Measurements from ENCODE around the gene TRMT2A. TPM values are rescaled to one million over a fixed set of nuclear protein-coding genes. Genes with fewer than 3 reads are reported as not detected.

TRMT2A gene
- total RNA-seq, 2 donors from 2014 or later: 76.8 to 98.6 TPM

DNA sequence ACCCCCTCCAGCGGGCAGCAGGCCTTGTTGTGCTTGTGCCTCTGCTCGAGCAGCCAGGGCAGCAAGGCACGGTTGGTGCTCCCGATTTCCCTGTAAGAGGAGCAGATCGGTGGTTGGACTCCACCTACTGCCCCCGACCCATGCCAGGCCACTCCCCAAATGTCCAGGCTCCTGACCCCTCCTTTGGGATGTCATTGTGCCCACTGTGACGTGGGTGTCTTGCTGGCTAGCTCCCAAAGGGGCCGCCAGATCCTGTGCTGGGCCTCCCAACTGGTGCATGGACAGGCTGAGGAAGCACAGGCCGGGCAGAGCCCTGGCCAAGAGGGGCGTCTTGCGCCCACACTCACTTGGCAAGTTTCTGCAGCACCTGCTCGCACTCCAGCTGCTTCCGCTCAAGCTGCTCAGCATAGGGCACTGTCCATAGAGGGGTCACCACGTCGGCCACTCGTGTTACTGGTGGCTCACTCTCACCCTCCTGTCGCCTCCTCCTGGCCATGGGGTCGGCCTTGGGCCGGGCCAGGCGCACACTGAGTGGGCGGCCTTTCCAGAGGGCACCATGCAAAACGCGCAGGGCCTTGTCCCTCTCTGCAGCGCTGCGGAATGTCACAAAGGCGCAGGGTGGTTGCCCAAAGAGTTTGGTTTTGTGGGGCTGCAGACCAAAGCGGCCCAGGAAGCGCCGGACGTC lies 1.2 kb downstream of the TRMT2A start, which contains the start of gene RANBP1:
TSS of gene RANBP1 (plus strand) at position 414 of the 685 bp plus-strand sequence. CDS start at position 495, 81 bp downstream.
- peaks cover 0 to 8% of the 10 kb centered on the region in 2 donors for H3K36me3 ChIP-seq (replicated peaks in 1 of 2; ENCODE audit: insufficient read depth in 1 of 2, low read depth in 2 of 2)
- H3K27ac ChIP-seq: peak within 1 kb of the TSS; percentile 66 to 93 (median 88)
- H3K9me3 ChIP-seq: no peaks in the 10 kb centered on the region
- no peak for TF ChIP-seq POLR2A (IDR thresholded peaks at IDR 0.05)
- TF ChIP-seq, protein P1, sequence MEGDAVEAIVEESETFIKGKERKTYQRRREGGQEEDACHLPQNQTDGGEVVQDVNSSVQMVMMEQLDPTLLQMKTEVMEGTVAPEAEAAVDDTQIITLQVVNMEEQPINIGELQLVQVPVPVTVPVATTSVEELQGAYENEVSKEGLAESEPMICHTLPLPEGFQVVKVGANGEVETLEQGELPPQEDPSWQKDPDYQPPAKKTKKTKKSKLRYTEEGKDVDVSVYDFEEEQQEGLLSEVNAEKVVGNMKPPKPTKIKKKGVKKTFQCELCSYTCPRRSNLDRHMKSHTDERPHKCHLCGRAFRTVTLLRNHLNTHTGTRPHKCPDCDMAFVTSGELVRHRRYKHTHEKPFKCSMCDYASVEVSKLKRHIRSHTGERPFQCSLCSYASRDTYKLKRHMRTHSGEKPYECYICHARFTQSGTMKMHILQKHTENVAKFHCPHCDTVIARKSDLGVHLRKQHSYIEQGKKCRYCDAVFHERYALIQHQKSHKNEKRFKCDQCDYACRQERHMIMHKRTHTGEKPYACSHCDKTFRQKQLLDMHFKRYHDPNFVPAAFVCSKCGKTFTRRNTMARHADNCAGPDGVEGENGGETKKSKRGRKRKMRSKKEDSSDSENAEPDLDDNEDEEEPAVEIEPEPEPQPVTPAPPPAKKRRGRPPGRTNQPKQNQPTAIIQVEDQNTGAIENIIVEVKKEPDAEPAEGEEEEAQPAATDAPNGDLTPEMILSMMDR (IDR thresholded peaks at IDR 0.05): no peak
- no peak for DNase-seq
- peak within 1 kb of the TSS; percentile 47 to 92 for H3K4me3 ChIP-seq
- peaks cover 65% of the 10 kb centered on the region for H3K4me1 ChIP-seq
- intact Hi-C loops (cut with DNase I): no loop called here
- WGBS, 2 donors: 31 to 60% methylated on average over 9 to 29 of the region's 30 CpGs
- H3K27me3 ChIP-seq: no peaks in the 10 kb centered on the region
- no peak for ATAC-seq

DNA sequence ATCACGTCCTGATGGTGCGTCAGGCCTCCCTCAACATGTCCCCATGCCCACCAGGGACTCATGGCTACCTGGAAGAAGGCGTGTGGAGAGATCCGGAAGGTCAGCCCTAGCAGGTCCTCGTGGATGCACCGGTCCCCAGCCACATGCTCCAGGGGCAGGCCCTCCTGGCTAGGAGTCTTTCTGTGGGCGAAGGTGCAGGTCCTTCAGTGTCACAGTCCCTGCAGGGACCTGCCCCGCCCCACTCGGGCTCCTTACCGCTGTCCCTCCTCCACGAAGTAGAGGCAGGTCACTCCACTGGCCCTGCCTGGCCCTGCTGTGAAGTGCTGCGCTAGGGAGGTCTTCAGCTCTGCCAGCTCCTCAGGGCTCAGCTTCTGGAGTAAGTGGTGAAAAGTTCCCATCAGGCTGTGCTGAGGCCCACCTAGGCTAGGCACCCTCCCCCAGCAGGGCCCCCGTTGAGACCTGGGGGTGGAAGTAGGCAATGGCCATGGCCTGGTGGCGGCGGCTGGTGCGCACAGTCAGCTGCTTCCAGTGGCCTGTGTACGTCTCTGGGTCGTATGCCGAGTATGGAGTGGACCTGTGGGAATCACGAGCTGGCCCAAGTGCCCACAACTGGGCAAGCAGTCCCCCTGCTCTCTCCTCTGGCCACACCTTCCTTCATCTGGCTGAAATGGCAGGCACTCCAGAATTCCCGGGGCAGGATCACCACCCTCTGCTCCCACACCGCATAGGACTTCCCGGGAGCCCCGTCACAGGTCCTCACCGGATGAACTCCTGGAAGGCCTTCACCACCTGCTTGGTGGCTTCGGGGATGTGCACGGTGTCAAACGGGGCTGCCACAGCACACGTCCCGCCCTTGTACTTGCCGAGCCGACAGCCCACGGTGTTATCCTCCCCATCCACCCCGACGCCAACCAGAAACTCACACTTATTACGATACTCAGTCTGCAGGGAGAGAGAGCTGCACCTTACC lies 2.2 kb downstream of the TRMT2A start:
- intact Hi-C loops (cut with DNase I): no loop called here
- no peak for ATAC-seq

DNA sequence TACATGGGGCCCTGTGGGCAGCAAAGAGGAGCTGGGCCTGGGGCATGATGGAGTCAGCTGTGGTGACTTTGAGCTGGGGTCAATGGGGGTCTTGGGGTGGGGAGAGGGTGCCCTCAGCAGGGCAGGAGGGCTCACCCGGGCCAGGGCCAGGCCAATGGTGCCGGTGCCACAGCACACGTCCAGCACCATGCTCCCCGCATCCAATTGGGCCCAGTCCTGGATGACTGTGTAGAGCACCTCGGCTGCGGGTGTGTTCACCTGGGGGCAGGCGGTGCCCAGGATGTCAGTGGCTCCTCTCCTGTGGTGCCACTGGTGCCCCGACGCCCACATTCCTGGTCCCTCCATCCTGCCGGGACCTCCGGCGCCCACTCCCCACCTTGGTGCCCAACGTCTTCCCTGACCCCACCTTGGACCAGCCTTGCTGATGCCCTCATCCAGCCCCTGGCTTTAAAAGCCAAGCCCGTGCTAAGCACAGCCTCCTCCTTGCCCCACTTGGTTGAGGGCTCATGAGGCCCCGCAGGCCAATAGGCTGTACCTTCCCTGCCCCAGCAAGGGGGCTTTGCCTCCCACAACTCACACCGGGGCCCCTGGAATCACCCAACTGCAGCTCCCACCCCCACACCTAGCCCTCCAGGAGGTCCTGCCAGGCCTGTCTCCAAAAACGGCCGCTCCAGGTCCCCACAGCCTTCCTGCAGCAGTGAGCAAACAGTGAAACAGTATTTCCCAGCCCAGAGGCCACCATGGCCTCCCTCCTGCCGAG lies 3.3 kb downstream of the TRMT2A start:
- 88 to 91% methylated on average over 13 to 19 of the region's 19 CpGs for WGBS, 2 donors
- H3K36me3 ChIP-seq (replicated peaks in 1 of 2; ENCODE audit: insufficient read depth in 1 of 2, low read depth in 2 of 2): peaks cover 0 to 10% of the 10 kb centered on the region in 2 donors
- DNase-seq: peak in 1 of 4 donors; percentile 4

More for the DNA sequence above, 2.2 kb downstream of the TRMT2A start:
- DNase-seq: no peak
- peaks cover 61% of the 10 kb centered on the region for H3K4me1 ChIP-seq
- H3K27me3 ChIP-seq: no peaks in the 10 kb centered on the region
- H3K27ac ChIP-seq: peak overlapping the region in 2 of 4 donors; percentile 4 to 93
- TF ChIP-seq POLR2A (IDR thresholded peaks at IDR 0.05): no peak
- TF ChIP-seq, protein P1 (IDR thresholded peaks at IDR 0.05): no peak
- no peaks in the 10 kb centered on the region for H3K9me3 ChIP-seq
- 83 to 90% methylated on average over 11 to 35 of the region's 36 CpGs for WGBS, 2 donors
- peaks cover 0 to 8% of the 10 kb centered on the region in 2 donors for H3K36me3 ChIP-seq (replicated peaks in 1 of 2; ENCODE audit: insufficient read depth in 1 of 2, low read depth in 2 of 2)
- no peak overlapping the region for H3K4me3 ChIP-seq

More for the DNA sequence above, 3.3 kb downstream of the TRMT2A start:
- peaks cover 55% of the 10 kb centered on the region for H3K4me1 ChIP-seq
- H3K4me3 ChIP-seq: no peak overlapping the region
- TF ChIP-seq, protein P1 (IDR thresholded peaks at IDR 0.05): no peak
- TF ChIP-seq POLR2A (IDR thresholded peaks at IDR 0.05): no peak
- ATAC-seq: no peak
- H3K27me3 ChIP-seq: no peaks in the 10 kb centered on the region
- peak overlapping the region in 2 of 4 donors; percentile 4 to 70 for H3K27ac ChIP-seq
- intact Hi-C loops (cut with DNase I): no loop called here
- H3K9me3 ChIP-seq: no peaks in the 10 kb centered on the region

All from body of pancreas (tissue), 4 donors.